ENCODE measurements around the gene NSF.
"Not testable (repeated sequence)": the region's sequence is repeated elsewhere in the genome, so short reads cannot be mapped to it uniquely, and the experiment has no call there.

Gene NSF

DNA sequence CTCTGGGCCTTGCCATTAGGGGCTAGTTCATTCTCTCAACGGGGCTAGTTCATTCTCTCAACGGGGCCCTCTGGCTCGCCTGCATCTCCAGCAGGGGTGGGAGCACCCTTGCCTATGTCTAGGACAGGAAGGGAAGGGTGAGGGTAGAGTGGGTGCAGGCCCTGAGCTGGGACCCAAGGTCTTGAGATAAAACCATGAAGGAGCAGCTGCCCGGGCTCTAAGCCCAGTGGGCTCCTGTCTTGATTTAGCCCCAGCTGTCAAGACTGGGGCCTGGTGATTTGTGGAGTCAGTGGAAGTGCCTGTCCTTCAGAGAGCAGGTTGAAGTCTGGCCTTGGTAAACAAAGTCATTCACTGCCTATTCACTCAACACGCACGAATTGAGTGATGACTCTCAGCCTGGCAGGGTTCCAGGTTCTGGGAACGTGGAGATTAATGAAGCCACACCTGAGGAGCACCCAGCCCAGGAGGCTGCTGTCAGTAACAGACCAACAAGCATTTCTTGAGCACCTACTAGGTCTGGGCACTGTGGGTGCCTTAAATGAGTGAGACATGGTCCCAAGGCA, 192.6 kb downstream of the NSF start:
- no peaks in the 10 kb centered on the region for H3K4me1 ChIP-seq (ENCODE audit: control insufficient read depth in 1 of 2, insufficient read depth in 2 of 2, low read length in 2 of 2)
- no peaks in the 10 kb centered on the region for H3K27me3 ChIP-seq (ENCODE audit: low read depth, low read length)
- H3K4me3 ChIP-seq (ENCODE audit: low read depth in 1 of 2, low read length in 2 of 2): no peak overlapping the region
- no peak overlapping the region for H3K27ac ChIP-seq (ENCODE audit: low read length)
- no peaks in the 10 kb centered on the region for H3K9me3 ChIP-seq (ENCODE audit: control insufficient read depth in 1 of 2, low read length in 2 of 2)
- no peaks in the 10 kb centered on the region for H3K36me3 ChIP-seq (ENCODE audit: control insufficient read depth in 1 of 2, insufficient read depth in 2 of 2, low read length in 2 of 2)

DNA sequence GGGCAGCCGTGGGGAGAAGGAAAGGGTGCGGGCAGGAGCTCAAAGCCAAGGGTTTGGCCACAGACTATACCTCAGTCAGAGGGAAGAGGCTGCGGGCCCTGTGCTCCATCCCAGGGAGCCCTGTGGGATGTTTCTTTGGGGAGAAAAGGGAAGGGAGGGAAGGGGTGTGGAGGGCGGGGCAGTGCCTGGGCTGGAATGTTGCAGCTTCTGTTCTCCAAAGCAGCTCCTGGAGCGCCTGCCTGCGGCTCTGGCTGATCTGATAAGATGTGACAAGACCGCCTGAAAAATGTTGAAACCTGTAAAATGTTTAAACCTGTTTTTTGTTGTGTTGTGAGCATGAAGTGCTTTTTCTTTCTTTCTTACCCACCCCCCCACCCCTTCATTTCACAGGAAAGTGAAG, 195.2 kb downstream of the NSF start:
- H3K36me3 ChIP-seq (ENCODE audit: control insufficient read depth in 1 of 2, insufficient read depth in 2 of 2, low read length in 2 of 2): no peaks in the 10 kb centered on the region
- H3K4me1 ChIP-seq (ENCODE audit: control insufficient read depth in 1 of 2, insufficient read depth in 2 of 2, low read length in 2 of 2): no peaks in the 10 kb centered on the region
- no peaks in the 10 kb centered on the region for H3K27me3 ChIP-seq (ENCODE audit: low read depth, low read length)
- peaks cover 0 to 4% of the 10 kb centered on the region in 2 donors for H3K9me3 ChIP-seq (ENCODE audit: control insufficient read depth in 1 of 2, low read length in 2 of 2)
- no peak overlapping the region for H3K4me3 ChIP-seq (ENCODE audit: low read depth in 1 of 2, low read length in 2 of 2)
- H3K27ac ChIP-seq (ENCODE audit: low read length): no peak overlapping the region

DNA sequence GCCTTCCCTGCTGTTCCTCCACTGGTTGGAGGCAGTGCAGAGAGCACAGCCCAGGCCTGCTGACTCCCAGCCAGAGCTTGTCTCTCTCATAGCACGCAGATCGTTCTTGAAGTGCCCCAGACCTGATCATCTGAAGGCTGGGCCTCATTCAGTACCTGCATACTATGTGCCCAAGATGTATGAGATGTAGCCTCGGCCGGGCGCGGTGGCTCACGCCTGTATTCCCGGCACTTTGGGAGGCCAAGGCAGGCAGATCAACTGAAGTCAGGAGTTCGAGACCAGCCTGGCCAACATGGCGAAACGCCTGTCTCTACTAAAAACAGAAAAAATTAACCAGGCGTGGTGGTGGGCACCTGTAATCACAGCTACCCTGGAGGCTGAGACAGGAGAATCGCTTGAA, 197.0 kb downstream of the NSF start:
- H3K36me3 ChIP-seq (ENCODE audit: control insufficient read depth in 1 of 2, insufficient read depth in 2 of 2, low read length in 2 of 2): no peaks in the 10 kb centered on the region
- no peaks in the 10 kb centered on the region for H3K4me1 ChIP-seq (ENCODE audit: control insufficient read depth in 1 of 2, insufficient read depth in 2 of 2, low read length in 2 of 2)
- peaks cover 0 to 4% of the 10 kb centered on the region in 2 donors for H3K9me3 ChIP-seq (ENCODE audit: control insufficient read depth in 1 of 2, low read length in 2 of 2)
- H3K27me3 ChIP-seq (ENCODE audit: low read depth, low read length): no peaks in the 10 kb centered on the region
- H3K4me3 ChIP-seq (ENCODE audit: low read depth in 1 of 2, low read length in 2 of 2): no peak overlapping the region
- no peak overlapping the region for H3K27ac ChIP-seq (ENCODE audit: low read length)

DNA sequence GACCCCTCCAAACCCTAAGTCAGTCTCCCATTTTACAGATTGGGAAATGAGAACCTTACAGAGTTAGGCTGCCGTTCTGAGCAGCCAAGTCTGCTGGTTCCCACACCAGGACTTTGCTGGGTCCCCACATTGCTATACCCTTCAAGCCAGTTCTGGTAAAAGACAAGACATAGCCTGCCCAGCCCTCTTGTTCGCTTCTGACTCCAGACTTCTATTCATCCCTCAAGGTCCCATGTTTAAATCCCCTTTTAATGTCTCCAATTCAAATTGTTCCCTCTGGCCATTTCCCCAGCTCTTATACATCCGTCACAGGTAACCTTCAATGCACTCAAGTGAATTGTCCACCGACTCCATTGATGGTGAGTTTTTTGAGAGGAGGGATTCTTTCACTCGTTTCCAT, 197.8 kb downstream of the NSF start:
- H3K27me3 ChIP-seq (ENCODE audit: low read depth, low read length): no peaks in the 10 kb centered on the region
- no peak overlapping the region for H3K4me3 ChIP-seq (ENCODE audit: low read depth in 1 of 2, low read length in 2 of 2)
- H3K4me1 ChIP-seq (ENCODE audit: control insufficient read depth in 1 of 2, insufficient read depth in 2 of 2, low read length in 2 of 2): no peaks in the 10 kb centered on the region

DNA sequence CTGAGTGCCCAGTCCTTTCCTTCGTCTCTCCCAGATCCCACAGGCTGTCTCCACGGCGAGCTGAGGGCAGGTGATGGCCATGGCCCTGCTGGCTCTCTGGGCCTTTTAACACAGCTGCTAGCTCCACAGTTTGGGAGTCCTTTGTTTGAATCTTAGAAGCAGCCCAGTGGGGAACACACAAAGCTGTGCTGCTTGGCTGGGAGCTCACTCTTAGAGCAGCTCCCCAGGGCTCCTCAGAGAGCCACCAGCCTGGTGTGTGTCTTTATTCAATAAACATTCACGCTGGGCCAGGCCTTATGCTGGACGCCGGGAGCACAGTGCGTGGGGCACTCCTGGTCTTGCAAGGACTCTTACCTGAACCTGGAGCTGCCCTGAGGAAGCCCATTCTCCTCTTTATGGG, 198.3 kb downstream of the NSF start:
- Histone ChIP-seq H3K9me3 (ENCODE audit: control insufficient read depth in 1 of 2, low read length in 2 of 2) (peaks cover 0 to 4% of the 10 kb centered on the region in 2 donors), H3K4me1 (ENCODE audit: control insufficient read depth in 1 of 2, insufficient read depth in 2 of 2, low read length in 2 of 2) (no peaks in the 10 kb centered on the region), H3K4me3 (ENCODE audit: low read depth in 1 of 2, low read length in 2 of 2) (no peak overlapping the region), H3K27me3 (ENCODE audit: low read depth, low read length) (no peaks in the 10 kb centered on the region), H3K27ac (ENCODE audit: low read length) (no peak overlapping the region), H3K36me3 (ENCODE audit: control insufficient read depth in 1 of 2, insufficient read depth in 2 of 2, low read length in 2 of 2) (no peaks in the 10 kb centered on the region)

More for the DNA sequence above, 197.8 kb downstream of the NSF start:
- Histone ChIP-seq H3K36me3 (ENCODE audit: control insufficient read depth in 1 of 2, insufficient read depth in 2 of 2, low read length in 2 of 2) (no peaks in the 10 kb centered on the region), H3K27ac (ENCODE audit: low read length) (no peak overlapping the region), H3K9me3 (ENCODE audit: control insufficient read depth in 1 of 2, low read length in 2 of 2) (peaks cover 0 to 4% of the 10 kb centered on the region in 2 donors)

DNA sequence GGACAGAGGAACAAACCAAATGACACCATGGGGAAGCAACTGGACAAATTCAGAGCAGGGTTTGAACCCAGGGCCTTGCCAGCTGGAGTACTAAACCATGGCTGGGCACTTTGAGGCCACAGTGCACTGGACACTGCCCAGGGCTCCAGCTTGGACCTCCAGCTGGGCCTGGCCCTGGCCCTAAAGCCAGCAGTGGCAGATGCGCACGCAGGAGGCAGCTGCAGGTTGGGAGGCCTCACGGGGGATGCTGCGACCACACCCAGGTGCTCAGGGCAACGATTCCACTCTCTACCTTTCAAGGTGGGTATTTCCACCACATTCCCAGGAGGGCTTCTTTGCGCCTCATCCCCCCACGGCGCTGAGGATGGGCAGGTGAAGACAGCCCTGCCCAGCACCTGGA, 199.1 kb downstream of the NSF start:
- H3K4me1 ChIP-seq (ENCODE audit: control insufficient read depth in 1 of 2, insufficient read depth in 2 of 2, low read length in 2 of 2): no peaks in the 10 kb centered on the region
- no peak overlapping the region for H3K4me3 ChIP-seq (ENCODE audit: low read depth in 1 of 2, low read length in 2 of 2)
- no peak overlapping the region for H3K27ac ChIP-seq (ENCODE audit: low read length)
- peaks cover 0 to 4% of the 10 kb centered on the region in 2 donors for H3K9me3 ChIP-seq (ENCODE audit: control insufficient read depth in 1 of 2, low read length in 2 of 2)
- H3K36me3 ChIP-seq (ENCODE audit: control insufficient read depth in 1 of 2, insufficient read depth in 2 of 2, low read length in 2 of 2): no peaks in the 10 kb centered on the region
- no peaks in the 10 kb centered on the region for H3K27me3 ChIP-seq (ENCODE audit: low read depth, low read length)

DNA sequence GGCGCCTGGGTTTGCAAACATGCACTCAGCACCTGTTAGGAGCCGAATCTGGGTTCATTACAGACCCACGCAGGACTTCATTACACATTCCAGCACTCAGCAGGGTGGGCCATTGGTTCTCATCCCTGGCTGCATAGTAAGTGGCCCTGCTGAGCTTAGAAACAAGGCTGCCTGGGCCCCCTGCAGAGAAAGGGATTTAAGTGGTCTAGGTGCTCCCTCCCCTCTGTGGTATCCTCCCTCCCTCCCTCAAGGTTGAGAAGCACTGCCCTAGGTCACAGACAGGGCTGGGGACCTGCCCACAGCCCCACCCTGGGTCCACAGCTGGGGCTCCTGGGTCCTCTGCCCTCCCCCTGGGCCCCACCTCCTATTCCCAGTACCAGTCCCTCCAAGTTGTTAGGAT, 199.7 kb downstream of the NSF start:
- H3K27ac ChIP-seq (ENCODE audit: low read length): no peak overlapping the region
- no peaks in the 10 kb centered on the region for H3K4me1 ChIP-seq (ENCODE audit: control insufficient read depth in 1 of 2, insufficient read depth in 2 of 2, low read length in 2 of 2)
- no peaks in the 10 kb centered on the region for H3K27me3 ChIP-seq (ENCODE audit: low read depth, low read length)

DNA sequence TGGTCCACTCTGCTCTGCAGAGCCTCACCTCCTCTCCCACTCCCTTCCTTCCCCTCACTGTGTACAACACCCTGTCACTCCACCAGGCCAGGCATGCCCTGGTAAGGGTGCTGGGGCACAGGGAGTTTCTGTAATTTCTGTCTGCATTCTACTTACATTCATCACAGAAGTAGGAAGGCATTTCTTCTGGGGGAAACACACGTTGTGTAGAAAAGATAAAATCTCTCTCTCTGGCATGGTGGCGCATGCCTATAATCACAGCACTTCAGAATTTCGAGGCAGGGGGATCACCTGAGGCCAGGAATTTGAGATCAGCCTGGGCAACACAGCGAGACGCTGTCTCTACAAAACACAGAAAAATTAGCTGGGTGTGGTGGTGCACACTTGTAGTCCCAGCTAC, 201.1 kb downstream of the NSF start:
- Histone ChIP-seq H3K27me3 (ENCODE audit: low read depth, low read length) (no peaks in the 10 kb centered on the region), H3K36me3 (ENCODE audit: control insufficient read depth in 1 of 2, insufficient read depth in 2 of 2, low read length in 2 of 2) (no peaks in the 10 kb centered on the region), H3K4me1 (ENCODE audit: control insufficient read depth in 1 of 2, insufficient read depth in 2 of 2, low read length in 2 of 2) (no peaks in the 10 kb centered on the region), H3K9me3 (ENCODE audit: control insufficient read depth in 1 of 2, low read length in 2 of 2) (peaks cover 0 to 4% of the 10 kb centered on the region in 2 donors), H3K27ac (ENCODE audit: low read length) (no peak overlapping the region), H3K4me3 (ENCODE audit: low read depth in 1 of 2, low read length in 2 of 2) (no peak overlapping the region)

More for the DNA sequence above, 199.7 kb downstream of the NSF start:
- Histone ChIP-seq H3K4me3 (ENCODE audit: low read depth in 1 of 2, low read length in 2 of 2) (no peak overlapping the region), H3K9me3 (ENCODE audit: control insufficient read depth in 1 of 2, low read length in 2 of 2) (peaks cover 0 to 4% of the 10 kb centered on the region in 2 donors), H3K36me3 (ENCODE audit: control insufficient read depth in 1 of 2, insufficient read depth in 2 of 2, low read length in 2 of 2) (no peaks in the 10 kb centered on the region)

DNA sequence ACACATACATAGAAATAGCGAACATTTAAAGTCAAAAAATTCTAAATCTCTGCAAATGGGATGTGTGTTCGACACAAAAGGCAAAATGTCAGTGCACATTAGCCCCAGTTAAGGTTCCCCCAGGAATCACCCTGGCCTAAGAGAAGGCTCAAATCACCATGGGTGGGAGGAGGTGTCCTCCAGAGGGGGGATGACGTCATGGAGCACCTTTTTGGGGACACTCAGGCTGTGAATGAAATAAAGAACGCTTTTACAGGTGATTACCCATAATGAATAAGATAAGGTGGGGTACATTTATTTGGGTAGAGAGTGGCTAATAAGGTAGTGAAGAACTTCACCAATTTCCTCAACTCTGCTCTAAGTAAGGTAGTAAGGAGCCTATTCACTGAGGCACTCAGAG, 201.6 kb downstream of the NSF start:
- no peak overlapping the region for H3K27ac ChIP-seq (ENCODE audit: low read length)
- H3K4me1 ChIP-seq (ENCODE audit: control insufficient read depth in 1 of 2, insufficient read depth in 2 of 2, low read length in 2 of 2): no peaks in the 10 kb centered on the region
- H3K9me3 ChIP-seq (ENCODE audit: control insufficient read depth in 1 of 2, low read length in 2 of 2): peaks cover 0 to 4% of the 10 kb centered on the region in 2 donors
- H3K36me3 ChIP-seq (ENCODE audit: control insufficient read depth in 1 of 2, insufficient read depth in 2 of 2, low read length in 2 of 2): no peaks in the 10 kb centered on the region
- no peak overlapping the region for H3K4me3 ChIP-seq (ENCODE audit: low read depth in 1 of 2, low read length in 2 of 2)
- H3K27me3 ChIP-seq (ENCODE audit: low read depth, low read length): no peaks in the 10 kb centered on the region

DNA sequence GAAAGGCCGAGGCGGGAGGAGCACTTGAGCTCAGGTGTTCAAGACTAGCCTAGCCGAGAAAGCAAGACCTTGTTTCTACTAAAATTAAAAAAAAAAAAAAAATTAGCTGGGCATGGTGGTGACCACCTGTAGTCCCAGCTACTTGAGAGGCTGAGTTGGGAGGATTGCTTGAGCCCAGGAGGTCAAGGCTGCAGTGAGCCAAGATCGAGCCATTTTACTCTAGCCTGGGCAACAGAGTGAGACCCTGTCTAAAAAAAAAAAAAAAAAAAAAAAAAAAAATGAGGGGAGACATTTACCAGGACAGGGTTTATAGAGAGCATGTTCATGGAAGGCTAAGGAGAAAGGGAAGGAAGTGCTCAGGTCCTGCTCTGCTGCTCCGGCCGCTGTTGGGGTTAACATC, 202.6 kb downstream of the NSF start:
- not testable (repeated sequence) for H3K4me3 ChIP-seq (ENCODE audit: low read depth in 1 of 2, low read length in 2 of 2); H3K27me3 ChIP-seq (ENCODE audit: low read depth, low read length); H3K36me3 ChIP-seq (ENCODE audit: control insufficient read depth in 1 of 2, insufficient read depth in 2 of 2, low read length in 2 of 2); H3K9me3 ChIP-seq (ENCODE audit: control insufficient read depth in 1 of 2, low read length in 2 of 2); H3K4me1 ChIP-seq (ENCODE audit: control insufficient read depth in 1 of 2, insufficient read depth in 2 of 2, low read length in 2 of 2); H3K27ac ChIP-seq (ENCODE audit: low read length)

DNA sequence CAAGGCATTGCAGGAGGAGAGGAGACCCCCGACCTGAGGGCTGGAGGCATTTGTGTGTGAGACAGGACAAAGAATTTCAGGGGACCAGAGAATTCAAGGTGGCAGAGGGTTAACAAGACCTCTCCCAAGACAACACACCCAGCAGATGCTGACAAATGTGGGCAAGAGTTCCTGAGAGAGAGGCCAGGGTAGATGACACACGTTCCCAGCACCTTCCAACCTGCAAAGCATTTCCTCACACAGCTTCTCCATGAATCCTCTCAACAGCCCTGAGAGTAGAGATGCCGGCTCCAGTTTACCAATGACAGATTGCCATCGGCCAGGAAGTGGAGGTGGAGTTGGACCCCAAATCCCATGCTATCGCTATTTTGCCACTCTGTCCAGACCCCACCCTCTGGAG, 203.1 kb downstream of the NSF start:
- H3K27me3 ChIP-seq (ENCODE audit: low read depth, low read length): no peaks in the 10 kb centered on the region

DNA sequence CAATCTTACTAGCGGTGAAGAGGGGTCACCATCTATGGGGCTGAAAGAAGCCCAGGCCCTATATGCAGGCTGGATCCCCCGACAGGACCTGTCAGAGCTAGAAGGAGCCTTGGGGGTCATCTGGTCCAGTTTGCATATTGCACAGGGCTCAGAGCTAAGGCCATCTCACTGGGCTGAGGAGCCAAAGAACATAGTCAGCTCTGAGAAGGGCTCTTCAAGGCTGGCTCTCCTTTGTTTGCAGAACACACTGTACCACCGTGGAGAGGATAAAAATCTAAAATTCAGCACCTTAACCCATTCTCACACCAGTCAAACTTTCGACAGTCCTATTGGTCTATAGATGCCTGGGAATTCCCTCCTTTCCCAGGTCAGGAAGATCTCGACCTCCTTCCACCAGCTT, 203.8 kb downstream of the NSF start:
- Histone ChIP-seq H3K4me3 (ENCODE audit: low read depth in 1 of 2, low read length in 2 of 2) (no peak overlapping the region), H3K9me3 (ENCODE audit: control insufficient read depth in 1 of 2, low read length in 2 of 2) (peaks cover 0 to 4% of the 10 kb centered on the region in 2 donors), H3K27ac (ENCODE audit: low read length) (no peak overlapping the region), H3K27me3 (ENCODE audit: low read depth, low read length) (no peaks in the 10 kb centered on the region), H3K4me1 (ENCODE audit: control insufficient read depth in 1 of 2, insufficient read depth in 2 of 2, low read length in 2 of 2) (no peaks in the 10 kb centered on the region), H3K36me3 (ENCODE audit: control insufficient read depth in 1 of 2, insufficient read depth in 2 of 2, low read length in 2 of 2) (no peaks in the 10 kb centered on the region)

More for the DNA sequence above, 203.1 kb downstream of the NSF start:
- peaks cover 0 to 4% of the 10 kb centered on the region in 2 donors for H3K9me3 ChIP-seq (ENCODE audit: control insufficient read depth in 1 of 2, low read length in 2 of 2)
- H3K36me3 ChIP-seq (ENCODE audit: control insufficient read depth in 1 of 2, insufficient read depth in 2 of 2, low read length in 2 of 2): no peaks in the 10 kb centered on the region
- no peaks in the 10 kb centered on the region for H3K4me1 ChIP-seq (ENCODE audit: control insufficient read depth in 1 of 2, insufficient read depth in 2 of 2, low read length in 2 of 2)
- no peak overlapping the region for H3K4me3 ChIP-seq (ENCODE audit: low read depth in 1 of 2, low read length in 2 of 2)
- no peak overlapping the region for H3K27ac ChIP-seq (ENCODE audit: low read length)

Data from muscle layer of duodenum (tissue), 2 donors.